GOT3 (cell line): ENCODE results near the gene HDAC8.

Experiments used
- DNase-seq: peaks from one replicate; lab custom pipeline; 2025; ENCODE audit warnings: mixed read lengths; lab: John Stamatoyannopoulos, UW

HDAC8 gene

DNA sequence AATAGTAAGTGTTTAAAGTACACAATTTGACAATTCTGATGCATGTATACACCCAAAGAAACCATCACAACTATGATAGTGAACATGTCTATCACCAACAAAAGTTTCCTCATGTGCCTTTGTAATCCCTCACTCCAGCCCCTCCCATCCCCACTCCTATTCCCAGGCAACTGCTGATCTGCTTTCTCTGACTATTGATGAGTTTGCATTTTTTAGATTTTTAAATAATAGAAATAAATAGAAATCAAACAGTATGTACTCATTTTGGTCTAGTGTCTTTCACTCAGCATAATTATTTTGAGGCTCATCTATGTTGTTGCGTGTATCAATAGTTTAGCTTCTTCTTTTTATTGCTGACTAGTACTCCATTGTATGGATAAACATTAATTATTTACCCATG lies 290.3 kb downstream of the HDAC8 start:
- no peak for DNase-seq

GRCh38 chrX:72280321-72280845 lies 292.3 kb downstream of the HDAC8 start:
- no peak for DNase-seq
